HEK293 (cell line): ENCODE measurements around the gene CCDC167.

Experiments used
- KLF1 ChIP-seq: fragments of 450-650 bp; formaldehyde crosslinking; IDR thresholded peaks from 2 replicates; pipeline ENCODE4 v1.5.1; 2016; ENCODE audit warnings: missing biosample characterization, missing genetic modification characterization
- MYNN ChIP-seq: fragments of 450-650 bp; formaldehyde crosslinking; IDR thresholded peaks from 2 replicates; pipeline ENCODE4 v1.5.1; 2016; ENCODE audit warnings: missing biosample characterization, missing genetic modification characterization, borderline replicate concordance
- SALL2 ChIP-seq: fragments of 450-650 bp; formaldehyde crosslinking; IDR thresholded peaks from 2 replicates; pipeline ENCODE4 v1.5.0; 2017; ENCODE audit warnings: missing biosample characterization, mild to moderate bottlenecking, missing genetic modification characterization, borderline replicate concordance
- TCF7L2 ChIP-seq: IDR thresholded peaks from 2 replicates; pipeline ENCODE4 v1.6.1; 2011; ENCODE audit warnings: low read depth, mild to moderate bottlenecking, inconsistent platforms, low read length, moderate library complexity, borderline replicate concordance
- ZNF132 ChIP-seq: fragments of 450-650 bp; formaldehyde crosslinking; IDR thresholded peaks from 2 replicates; pipeline ENCODE4 v1.5.1; 2017; ENCODE audit warnings: missing biosample characterization, missing genetic modification characterization, borderline replicate concordance
- ZNF221 ChIP-seq: fragments of 450-650 bp; formaldehyde crosslinking; IDR thresholded peaks from 2 replicates; pipeline ENCODE4 v1.5.1; 2017; ENCODE audit warnings: missing biosample characterization, missing genetic modification characterization, borderline replicate concordance
- ZNF391 ChIP-seq: fragments of 450-650 bp; formaldehyde crosslinking; IDR thresholded peaks from 2 replicates; pipeline ENCODE4 v1.5.1; 2016; ENCODE audit warnings: low read depth, missing biosample characterization, missing genetic modification characterization, borderline replicate concordance
- ZNF530 ChIP-seq: fragments of 450-650 bp; formaldehyde crosslinking; IDR thresholded peaks from 2 replicates; pipeline ENCODE4 v1.5.1; 2016; ENCODE audit warnings: low read depth, missing biosample characterization, missing genetic modification characterization
- ZNF837 ChIP-seq: fragments of 450-650 bp; formaldehyde crosslinking; IDR thresholded peaks from 2 replicates; pipeline ENCODE4 v1.5.1; 2016; ENCODE audit warnings: missing biosample characterization, missing genetic modification characterization
- TF ChIP-seq, protein P1 (sequence below): fragments of 450-650 bp; formaldehyde crosslinking; IDR thresholded peaks from 2 replicates; pipeline ENCODE4 v1.5.1; 2016; ENCODE audit warnings: missing biosample characterization, missing genetic modification characterization, low read depth
- TF ChIP-seq, protein P2 (sequence below): fragments of 450-650 bp; formaldehyde crosslinking; IDR thresholded peaks from 2 replicates; pipeline ENCODE4 v1.5.1; 2016; ENCODE audit warnings: missing biosample characterization, missing genetic modification characterization
- TF ChIP-seq, protein P3 (sequence below): fragments of 450-650 bp; formaldehyde crosslinking; IDR thresholded peaks from 2 replicates; pipeline ENCODE4; 2016; ENCODE audit warnings: missing biosample characterization, missing genetic modification characterization

DNA sequence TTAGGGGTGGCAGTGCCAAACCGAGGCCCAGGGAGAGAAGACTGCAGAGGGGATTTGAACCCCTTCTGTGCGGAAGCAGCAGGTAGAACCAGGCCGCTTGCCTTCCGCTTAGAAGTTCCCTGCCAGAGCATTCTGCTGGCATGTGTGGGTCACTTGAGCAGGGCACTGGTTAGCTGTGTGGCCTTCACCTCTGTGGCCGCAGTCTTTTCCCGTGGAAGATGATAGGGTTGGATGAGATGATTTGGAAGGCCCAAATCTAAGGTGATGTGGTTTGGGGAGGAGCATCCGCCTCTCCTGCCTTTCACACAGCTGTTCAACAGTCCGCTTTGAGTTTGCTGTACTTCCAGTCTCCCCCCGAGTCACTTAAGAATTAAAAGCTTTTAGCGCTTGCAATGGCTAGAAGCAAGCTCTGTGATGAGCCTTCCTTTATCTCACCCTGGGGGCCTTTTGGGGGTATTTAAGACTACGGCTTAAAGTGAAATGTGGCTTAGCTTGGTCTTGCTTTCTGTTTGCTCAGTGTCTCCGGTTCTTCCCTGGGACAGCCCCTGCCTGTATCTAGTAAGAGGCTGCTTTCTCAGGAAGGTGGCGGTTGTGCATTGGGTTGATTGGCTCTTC, 65.9 kb downstream of the CCDC167 start:
- TF ChIP-seq ZNF837: no peak
- TF ChIP-seq, protein P1, sequence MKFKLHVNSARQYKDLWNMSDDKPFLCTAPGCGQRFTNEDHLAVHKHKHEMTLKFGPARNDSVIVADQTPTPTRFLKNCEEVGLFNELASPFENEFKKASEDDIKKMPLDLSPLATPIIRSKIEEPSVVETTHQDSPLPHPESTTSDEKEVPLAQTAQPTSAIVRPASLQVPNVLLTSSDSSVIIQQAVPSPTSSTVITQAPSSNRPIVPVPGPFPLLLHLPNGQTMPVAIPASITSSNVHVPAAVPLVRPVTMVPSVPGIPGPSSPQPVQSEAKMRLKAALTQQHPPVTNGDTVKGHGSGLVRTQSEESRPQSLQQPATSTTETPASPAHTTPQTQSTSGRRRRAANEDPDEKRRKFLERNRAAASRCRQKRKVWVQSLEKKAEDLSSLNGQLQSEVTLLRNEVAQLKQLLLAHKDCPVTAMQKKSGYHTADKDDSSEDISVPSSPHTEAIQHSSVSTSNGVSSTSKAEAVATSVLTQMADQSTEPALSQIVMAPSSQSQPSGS: no peak
- TF ChIP-seq ZNF132 (tag by site-specific recombination): no peak
- TF ChIP-seq, protein P2, sequence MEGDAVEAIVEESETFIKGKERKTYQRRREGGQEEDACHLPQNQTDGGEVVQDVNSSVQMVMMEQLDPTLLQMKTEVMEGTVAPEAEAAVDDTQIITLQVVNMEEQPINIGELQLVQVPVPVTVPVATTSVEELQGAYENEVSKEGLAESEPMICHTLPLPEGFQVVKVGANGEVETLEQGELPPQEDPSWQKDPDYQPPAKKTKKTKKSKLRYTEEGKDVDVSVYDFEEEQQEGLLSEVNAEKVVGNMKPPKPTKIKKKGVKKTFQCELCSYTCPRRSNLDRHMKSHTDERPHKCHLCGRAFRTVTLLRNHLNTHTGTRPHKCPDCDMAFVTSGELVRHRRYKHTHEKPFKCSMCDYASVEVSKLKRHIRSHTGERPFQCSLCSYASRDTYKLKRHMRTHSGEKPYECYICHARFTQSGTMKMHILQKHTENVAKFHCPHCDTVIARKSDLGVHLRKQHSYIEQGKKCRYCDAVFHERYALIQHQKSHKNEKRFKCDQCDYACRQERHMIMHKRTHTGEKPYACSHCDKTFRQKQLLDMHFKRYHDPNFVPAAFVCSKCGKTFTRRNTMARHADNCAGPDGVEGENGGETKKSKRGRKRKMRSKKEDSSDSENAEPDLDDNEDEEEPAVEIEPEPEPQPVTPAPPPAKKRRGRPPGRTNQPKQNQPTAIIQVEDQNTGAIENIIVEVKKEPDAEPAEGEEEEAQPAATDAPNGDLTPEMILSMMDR (tag by site-specific recombination): no peak
- no peak for TF ChIP-seq ZNF221 (tag by site-specific recombination)
- TF ChIP-seq ZNF391: no peak
- TF ChIP-seq, protein P3, sequence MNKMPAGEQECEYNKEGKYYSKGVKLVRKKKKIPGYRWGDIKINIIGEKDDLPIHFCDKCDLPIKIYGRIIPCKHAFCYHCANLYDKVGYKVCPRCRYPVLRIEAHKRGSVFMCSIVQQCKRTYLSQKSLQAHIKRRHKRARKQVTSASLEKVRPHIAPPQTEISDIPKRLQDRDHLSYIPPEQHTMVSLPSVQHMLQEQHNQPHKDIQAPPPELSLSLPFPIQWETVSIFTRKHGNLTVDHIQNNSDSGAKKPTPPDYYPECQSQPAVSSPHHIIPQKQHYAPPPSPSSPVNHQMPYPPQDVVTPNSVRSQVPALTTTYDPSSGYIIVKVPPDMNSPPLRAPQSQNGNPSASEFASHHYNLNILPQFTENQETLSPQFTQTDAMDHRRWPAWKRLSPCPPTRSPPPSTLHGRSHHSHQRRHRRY (tag by site-specific recombination): no peak
- no peak for TF ChIP-seq SALL2 (tag by site-specific recombination)
- no peak for TF ChIP-seq TCF7L2
- no peak for TF ChIP-seq MYNN
- TF ChIP-seq KLF1 (tag by site-specific recombination): no peak
- no peak for TF ChIP-seq ZNF530 (tag by site-specific recombination)
